RWPE1 (cell line): ENCODE results near the gene GPR162.
"Not testable (repeated sequence)": the region's sequence is repeated elsewhere in the genome, so short reads cannot be mapped to it uniquely, and the experiment has no call there.

Experiments used
- CTCF ChIA-PET: fragments of 350-600 bp; sonication (Branson Sonifier 250); formaldehyde crosslinking; extraction: SDS; loops from one replicate; lab custom pipeline; 2021; lab: Yijun Ruan, JAX
- POLR2A ChIA-PET: fragments of 400-600 bp; formaldehyde crosslinking; extraction: SDS; loops from one replicate; lab custom pipeline; 2020; ENCODE audit warnings: antibody characterized with exemption; ENCODE audit not compliant: low non-redundant PET; lab: Yijun Ruan, JAX
- DNase-seq: peaks from one replicate; pipeline ENCODE4 v3.0.0; 2012; ENCODE audit warnings: low spot score
- H3K27ac ChIP-seq: fragments of 450-650 bp; 2 replicates; pipeline ENCODE4 v1.5.1; 2017
- TF ChIP-seq, protein P1 (sequence below): fragments of 450-650 bp; conservative IDR thresholded peaks from 2 replicates; pipeline ENCODE4 v1.5.1; 2017; ENCODE audit warnings: low read depth, mild to moderate bottlenecking

GPR162 gene

DNA sequence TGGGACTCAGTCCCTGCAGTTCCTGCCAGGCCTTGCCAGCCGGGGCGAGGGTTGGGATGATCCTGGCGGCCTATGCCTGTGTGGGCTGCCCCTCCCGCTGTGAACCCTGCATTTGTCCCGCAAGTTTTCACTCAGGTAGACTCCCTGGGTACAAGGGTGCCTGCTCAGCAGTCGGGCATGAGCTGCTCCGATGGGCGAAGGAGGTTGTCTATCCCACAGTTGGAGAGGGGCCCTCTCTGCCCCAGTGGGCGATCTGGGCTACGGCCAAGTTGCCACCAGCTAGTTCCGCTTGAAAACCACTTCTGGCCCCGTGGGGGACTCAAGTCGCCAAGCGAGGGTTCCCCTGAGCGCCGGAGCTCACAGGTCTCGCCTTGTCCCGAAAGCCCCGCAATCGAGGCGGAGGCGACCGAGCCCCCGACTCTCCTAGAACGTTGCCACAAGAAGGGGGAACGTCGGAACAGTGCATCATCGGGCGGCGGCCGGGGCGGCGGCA lies 45.3 kb downstream of the GPR162 start:
- CTCF ChIA-PET, result no interaction called here
- no peak for DNase-seq
- H3K27ac ChIP-seq, result peak overlapping the region; percentile 84
- POLR2A ChIA-PET, result interaction anchor here (0.6 to 2.3 kb wide), 2 partner anchors 15 to 79 kb away, joined by 3 to 13 read pairs; partner anchors contain the start of gene USP5
- TF ChIP-seq, protein P1, sequence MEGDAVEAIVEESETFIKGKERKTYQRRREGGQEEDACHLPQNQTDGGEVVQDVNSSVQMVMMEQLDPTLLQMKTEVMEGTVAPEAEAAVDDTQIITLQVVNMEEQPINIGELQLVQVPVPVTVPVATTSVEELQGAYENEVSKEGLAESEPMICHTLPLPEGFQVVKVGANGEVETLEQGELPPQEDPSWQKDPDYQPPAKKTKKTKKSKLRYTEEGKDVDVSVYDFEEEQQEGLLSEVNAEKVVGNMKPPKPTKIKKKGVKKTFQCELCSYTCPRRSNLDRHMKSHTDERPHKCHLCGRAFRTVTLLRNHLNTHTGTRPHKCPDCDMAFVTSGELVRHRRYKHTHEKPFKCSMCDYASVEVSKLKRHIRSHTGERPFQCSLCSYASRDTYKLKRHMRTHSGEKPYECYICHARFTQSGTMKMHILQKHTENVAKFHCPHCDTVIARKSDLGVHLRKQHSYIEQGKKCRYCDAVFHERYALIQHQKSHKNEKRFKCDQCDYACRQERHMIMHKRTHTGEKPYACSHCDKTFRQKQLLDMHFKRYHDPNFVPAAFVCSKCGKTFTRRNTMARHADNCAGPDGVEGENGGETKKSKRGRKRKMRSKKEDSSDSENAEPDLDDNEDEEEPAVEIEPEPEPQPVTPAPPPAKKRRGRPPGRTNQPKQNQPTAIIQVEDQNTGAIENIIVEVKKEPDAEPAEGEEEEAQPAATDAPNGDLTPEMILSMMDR, result no peak

DNA sequence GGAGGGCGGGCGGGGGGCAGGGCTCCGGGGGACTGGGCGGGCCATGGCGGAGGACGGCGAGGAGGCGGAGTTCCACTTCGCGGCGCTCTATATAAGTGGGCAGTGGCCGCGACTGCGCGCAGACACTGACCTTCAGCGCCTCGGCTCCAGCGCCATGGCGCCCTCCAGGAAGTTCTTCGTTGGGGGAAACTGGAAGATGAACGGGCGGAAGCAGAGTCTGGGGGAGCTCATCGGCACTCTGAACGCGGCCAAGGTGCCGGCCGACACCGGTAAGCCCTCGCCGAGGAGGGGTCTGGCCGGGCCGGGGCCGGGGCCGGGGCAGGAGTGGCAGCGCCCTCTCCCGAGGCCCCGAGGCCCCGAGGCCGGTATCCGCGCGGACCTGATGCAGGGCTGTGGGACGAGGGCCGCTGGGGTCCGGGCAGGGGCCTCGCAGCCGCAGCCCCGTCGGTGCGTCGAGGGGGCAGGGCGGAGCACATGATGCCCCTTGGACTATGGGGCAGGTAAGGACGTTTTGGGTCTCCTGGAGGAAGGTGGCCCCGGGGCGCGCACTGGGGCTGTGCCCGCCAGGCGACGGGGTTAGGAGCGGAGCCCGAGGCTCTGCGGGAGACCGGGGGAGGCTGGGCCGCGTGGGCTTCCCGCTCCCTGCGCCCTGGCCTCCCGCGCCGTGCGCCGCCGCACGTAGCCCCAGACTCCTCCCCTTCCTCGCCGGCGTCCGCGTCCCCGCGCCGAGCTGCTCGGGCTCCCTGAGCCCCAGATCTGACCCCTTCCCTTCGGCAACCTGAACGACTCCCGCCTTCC lies 46.0 kb downstream of the GPR162 start, which contains the start of gene TPI1:
TSS of gene TPI1 (plus strand) at position 119 of the 798 bp plus-strand sequence. CDS start at position 155, 36 bp downstream.
- H3K27ac ChIP-seq, result peak within 1 kb of the TSS; percentile 84
- POLR2A ChIA-PET, result interaction anchor here (2.3 kb wide), 1 partner anchor 15 kb away, joined by 13 read pairs; the partner anchor contains the start of gene USP5
- peak; percentile 84 for DNase-seq
- CTCF ChIA-PET, result interaction anchor here (0.6 kb wide), 1 partner anchor 75 kb away, joined by 3 read pairs; no protein-coding TSS in a partner anchor
- TF ChIP-seq, protein P1, result no peak

DNA sequence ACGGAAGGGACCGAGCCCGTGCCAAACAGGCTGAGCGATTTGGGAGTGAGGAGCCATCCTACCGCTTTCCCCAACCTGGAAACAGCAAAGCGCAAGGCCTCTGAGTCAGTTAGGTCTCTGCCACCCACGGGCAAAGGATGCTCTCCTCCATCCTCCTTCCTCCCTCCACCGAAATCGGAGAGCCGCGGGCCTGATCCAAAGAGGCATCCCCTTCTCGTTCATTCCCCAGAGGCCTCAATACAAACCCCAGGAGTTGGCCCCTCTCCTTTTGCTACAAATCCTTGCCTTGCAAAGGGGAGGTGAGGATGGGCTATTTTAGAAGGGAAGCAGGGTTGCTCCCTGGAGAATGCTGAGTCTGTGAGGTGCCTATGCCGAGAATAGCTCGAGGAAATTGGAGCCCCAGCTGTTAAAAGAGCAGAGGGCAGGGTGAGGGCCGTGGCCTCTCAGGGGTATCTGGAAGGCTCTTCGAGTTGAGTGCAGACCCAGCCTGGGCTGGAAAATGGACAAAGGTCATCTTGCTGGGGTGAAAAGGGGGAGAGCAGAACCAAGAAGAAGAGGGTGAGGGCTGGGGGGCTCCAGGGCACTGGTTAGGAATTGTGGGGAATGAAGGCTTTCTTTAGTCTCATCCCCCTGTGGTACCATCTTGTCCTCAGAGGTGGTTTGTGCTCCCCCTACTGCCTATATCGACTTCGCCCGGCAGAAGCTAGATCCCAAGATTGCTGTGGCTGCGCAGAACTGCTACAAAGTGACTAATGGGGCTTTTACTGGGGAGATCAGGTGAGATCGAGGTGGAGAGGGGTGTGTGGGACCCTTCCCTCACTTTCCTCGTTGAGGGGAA lies 46.8 kb downstream of the GPR162 start:
- no peak for DNase-seq
- ChIA-PET CTCF (interaction anchor here (0.6 to 2.0 kb wide), 4 partner anchors 16 to 117 kb away, joined by 3 to 12 read pairs (median 6); no protein-coding TSS in a partner anchor), POLR2A (interaction anchor here (2.3 kb wide), 1 partner anchor 16 kb away, joined by 13 read pairs; the partner anchor contains the start of gene USP5)
- H3K27ac ChIP-seq, result peak overlapping the region; percentile 84
- TF ChIP-seq, protein P1, result no peak

DNA sequence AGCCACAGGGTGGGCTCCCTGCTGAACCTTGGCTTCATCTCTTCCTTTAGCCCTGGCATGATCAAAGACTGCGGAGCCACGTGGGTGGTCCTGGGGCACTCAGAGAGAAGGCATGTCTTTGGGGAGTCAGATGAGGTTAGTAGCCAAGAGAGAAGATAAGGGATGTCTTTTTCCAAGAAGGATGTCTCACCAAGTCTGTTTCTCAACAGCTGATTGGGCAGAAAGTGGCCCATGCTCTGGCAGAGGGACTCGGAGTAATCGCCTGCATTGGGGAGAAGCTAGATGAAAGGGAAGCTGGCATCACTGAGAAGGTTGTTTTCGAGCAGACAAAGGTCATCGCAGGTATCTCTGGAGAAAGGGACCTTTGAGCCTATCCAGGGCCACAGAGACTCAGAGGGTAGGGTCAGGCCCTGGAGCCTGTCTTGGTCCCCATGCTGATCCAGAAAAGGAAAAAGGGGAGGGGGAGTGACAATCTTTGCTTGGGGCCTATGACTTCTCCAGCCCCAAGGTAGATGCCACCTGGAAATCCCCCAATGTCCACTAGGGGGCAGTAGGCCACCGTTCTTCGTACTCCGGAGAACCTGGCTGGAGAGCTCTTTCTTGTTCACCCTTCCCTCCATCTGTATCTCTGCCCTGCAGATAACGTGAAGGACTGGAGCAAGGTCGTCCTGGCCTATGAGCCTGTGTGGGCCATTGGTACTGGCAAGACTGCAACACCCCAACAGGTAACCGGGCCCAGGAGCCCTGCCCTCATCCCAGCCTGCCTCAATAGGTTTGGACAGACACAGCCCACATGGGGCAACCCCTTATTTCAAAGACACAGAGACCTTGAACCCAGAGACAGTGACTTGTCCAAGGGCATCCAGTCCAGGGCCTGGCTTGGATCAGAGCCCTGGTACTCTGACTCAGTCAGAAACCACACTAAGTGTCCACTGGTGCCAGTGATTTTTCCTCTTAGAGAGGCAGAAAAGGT lies 47.7 kb downstream of the GPR162 start:
- ChIA-PET CTCF (interaction anchor here (0.7 to 2.0 kb wide), 6 partner anchors 15 to 145 kb away, joined by 3 to 12 read pairs (median 6); partner anchors contain the start of gene USP5), POLR2A (no interaction called here)

DNA sequence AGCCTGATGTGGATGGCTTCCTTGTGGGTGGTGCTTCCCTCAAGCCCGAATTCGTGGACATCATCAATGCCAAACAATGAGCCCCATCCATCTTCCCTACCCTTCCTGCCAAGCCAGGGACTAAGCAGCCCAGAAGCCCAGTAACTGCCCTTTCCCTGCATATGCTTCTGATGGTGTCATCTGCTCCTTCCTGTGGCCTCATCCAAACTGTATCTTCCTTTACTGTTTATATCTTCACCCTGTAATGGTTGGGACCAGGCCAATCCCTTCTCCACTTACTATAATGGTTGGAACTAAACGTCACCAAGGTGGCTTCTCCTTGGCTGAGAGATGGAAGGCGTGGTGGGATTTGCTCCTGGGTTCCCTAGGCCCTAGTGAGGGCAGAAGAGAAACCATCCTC lies 48.7 kb downstream of the GPR162 start:
- POLR2A ChIA-PET, result not testable (repeated sequence)
- H3K27ac ChIP-seq, result peak overlapping the region; percentile 84
- CTCF ChIA-PET, result interaction anchor here (0.6 to 2.0 kb wide), 4 partner anchors 21 to 348 kb away, joined by 3 to 12 read pairs (median 3); no protein-coding TSS in a partner anchor

More for the DNA sequence above, 47.7 kb downstream of the GPR162 start:
- TF ChIP-seq, protein P1, result peak; percentile 71
- peak; percentile 61 for DNase-seq
- peak overlapping the region; percentile 84 for H3K27ac ChIP-seq

More for the DNA sequence above, 48.7 kb downstream of the GPR162 start:
- not testable (repeated sequence) for DNase-seq
